Effector CD8-positive, alpha-beta T cell (primary cell): Measurements from ENCODE around the gene ARHGAP25.

ENCODE experiments used
- DNase-seq: peaks from one replicate; lab custom pipeline; 2025; lab: John Stamatoyannopoulos, UW

ARHGAP25 gene

DNA sequence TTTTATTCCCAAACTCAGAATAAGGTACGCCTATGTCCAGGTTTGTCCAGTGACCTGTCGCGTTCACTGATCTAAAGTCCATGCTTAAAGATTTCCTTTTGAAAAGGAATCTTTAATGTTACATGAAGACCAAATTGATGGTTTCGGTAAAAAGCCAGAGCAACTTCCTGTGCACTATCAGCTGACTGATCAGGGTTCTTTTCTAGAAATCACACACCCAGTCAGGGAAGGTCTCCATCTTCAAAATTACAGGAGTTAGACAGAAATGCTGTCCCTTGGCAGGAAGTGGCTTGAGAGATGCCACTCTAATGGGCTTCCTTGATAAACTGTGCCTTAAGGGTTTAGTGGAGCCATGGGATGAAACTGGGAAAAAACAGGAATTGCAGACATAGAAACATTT is 14.7 kb upstream of the ARHGAP25 start:
- DNase-seq: no peak

DNA sequence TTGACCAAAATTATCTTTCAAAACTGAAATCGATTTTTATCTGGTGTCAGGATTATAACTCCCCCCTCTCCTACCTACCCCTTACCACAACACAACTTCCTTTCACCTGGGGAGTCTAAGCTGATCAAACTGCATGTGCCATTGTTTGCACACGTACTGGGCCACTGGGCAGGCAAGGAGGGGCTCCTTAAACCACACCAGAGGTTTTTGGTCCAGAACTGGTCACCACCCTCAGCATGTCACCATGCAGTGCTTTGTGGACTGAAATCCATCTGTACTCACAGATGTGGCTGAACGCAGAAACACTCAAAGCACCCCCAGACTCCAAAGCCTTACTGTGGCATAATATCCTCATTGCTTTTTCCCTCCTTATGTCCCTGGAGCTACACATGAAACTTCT is 13.9 kb upstream of the ARHGAP25 start:
- DNase-seq: no peak

- DNase-seq: no peak
Observed at GRCh38 chr2:68721482-68722101, 13.0 kb upstream of the ARHGAP25 start.

- DNase-seq: no peak
Observed at GRCh38 chr2:68722712-68723111, 11.9 kb upstream of the ARHGAP25 start.

DNA sequence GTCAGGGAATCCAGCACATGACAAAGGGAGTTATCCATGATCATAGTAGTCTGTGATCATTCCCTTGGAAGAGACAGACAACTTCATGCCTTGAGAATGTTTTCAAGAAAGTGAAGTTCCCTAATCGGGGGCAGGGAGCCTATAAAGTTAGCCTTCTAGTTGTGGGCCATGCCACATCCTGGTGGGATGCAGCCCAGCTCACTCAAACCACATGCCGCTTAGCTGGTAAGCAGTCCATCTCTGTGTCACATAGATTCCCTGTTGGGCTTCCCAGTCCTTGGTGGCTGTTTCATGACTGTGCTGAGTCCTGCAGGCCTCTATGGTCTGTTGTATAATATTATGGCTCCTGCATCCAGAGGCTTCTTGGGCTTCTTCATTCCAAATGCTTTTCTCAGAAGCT is 11.4 kb upstream of the ARHGAP25 start:
- DNase-seq: no peak

DNA sequence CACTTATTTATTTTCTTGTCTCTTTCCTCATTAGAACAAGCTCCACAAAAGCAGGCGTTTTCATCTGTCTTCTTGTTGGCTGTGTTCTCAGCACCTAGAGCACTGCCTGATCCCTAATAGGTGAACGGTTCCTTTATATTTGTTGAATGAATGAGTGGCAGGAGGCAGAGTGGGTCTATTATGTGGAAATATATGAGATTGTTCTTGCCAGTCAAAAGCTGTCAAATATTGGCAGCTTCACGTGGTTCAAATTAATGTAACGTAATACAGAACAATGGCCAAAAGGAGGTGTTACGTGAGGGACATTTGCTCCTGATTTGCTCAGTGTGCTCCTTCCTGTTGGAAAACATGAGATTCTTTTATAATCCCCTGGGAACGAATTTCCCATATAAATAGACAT is 8.5 kb upstream of the ARHGAP25 start:
- no peak for DNase-seq

DNA sequence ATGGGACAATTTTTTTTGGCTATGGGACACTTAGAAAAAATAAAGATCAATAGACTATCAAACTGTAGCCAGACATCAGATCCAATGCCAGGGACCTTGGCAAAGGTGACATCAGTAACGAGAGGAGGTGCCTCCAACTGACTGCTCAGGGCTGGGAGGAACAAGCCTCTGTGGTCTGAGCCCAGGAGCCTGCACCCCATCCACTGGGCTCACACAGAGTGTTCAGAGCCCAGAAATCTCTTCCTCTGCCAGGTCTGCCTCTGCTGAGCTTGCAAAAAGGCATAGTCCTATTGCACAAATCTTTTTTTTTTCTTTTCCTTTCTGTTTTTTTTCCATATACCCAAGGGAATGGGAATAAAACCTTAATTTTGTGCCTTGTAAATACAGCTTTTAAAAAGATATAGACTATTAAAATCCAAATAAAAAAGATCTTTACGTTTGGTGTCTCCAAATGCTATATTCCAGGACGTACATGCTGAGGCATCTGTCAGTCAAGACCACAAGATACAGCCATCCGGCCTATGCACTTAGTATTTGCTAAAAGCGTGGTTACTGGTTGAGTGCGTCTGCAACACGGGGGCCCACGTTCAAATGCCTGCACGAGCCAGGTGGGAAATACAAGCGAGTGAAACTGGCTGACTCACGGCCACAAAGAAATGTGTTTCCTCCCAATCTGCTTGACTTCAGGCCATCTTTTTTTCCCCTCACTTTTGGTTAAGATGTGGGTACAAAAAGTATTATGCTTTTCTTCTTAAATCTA is 7.8 kb upstream of the ARHGAP25 start:
- DNase-seq: peak; percentile 35

GRCh38 chr2:68727683-68728375 is 6.8 kb upstream of the ARHGAP25 start:
- DNase-seq: no peak

DNA sequence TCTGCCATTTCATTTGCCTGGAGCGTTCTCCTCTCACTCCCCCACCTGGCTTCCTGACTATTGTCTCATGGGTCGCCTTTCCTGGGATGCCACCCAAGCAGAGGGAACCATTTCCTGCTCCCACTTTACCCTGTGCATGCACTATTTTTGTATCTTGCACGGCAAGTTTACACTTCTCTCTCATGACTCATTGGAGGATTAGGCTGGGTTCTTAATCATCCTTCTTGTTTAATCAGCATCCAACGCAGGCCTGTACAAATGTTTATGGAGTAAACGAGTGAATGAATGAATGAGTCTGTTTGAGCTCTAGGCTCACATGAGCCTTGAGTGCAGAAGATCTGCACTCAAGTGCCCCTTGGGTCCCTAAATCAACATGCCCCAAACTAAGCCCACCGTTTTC is 3.8 kb upstream of the ARHGAP25 start:
- no peak for DNase-seq

- no peak for DNase-seq
Observed at GRCh38 chr2:68732036-68732932, 2.3 kb upstream of the ARHGAP25 start.

DNA sequence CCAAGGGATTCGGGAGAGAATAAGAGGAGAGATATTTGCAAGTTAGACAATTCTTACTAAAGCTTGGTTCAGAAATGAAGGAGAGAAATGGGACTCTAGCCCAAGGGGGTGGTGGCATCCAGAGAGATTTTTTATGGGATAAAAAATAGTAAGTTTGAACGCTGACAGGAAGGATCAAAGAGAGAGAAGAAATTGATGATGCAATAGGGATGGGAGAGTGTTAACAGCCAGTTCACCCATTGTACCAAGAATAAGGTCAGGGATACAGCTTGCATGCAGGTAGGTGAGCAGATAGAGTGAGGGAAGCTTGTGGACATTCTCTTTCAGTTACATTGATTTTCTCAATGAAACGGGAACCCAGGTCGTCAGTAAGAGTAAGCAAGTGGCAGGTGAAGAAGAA is 1.2 kb upstream of the ARHGAP25 start:
- no peak for DNase-seq

DNA sequence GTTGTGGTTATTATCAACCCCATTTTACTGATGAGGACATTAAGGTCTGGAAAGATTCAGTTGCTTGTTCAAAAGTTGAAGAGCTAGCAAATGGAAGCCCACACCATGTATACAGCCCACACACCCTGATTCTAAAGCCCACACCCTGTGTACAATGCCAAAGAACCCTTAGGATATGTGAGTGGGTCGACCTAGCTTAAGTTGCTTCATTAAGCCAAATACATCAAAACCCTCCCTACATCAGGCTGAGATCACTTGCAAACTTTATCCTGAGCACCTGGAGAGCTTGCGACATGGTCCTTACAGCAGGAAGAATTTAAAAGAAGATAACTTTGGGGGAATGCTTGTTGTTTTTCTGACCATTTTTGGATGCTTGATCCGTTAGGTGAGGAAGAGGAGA is 435 bp upstream of the ARHGAP25 start:
- DNase-seq: no peak

- no peak for DNase-seq
Observed at GRCh38 chr2:68736086-68736485, 1.5 kb downstream of the ARHGAP25 start.

DNA sequence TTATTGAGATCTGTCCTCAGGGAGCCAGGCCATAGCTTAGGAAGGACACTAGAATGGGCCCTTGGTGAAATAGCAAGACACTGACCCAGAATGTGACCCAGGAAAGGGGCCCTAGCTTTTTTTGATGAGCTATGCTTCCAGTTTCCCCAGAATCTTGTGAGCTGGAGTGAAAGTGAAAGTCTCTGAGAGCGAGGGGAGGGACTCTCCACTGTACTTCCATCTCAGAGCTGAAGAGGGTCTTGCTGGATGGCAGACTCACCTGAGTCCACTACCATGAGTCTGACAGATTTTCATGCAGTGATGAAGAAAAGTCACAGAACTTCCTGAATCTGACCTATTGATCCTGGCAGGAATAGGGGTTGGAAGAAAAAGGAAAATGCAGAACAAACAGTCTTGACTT is 3.1 kb downstream of the ARHGAP25 start:
- no peak for DNase-seq

GRCh38 chr2:68738906-68739594 is 4.4 kb downstream of the ARHGAP25 start:
- no peak for DNase-seq

DNA sequence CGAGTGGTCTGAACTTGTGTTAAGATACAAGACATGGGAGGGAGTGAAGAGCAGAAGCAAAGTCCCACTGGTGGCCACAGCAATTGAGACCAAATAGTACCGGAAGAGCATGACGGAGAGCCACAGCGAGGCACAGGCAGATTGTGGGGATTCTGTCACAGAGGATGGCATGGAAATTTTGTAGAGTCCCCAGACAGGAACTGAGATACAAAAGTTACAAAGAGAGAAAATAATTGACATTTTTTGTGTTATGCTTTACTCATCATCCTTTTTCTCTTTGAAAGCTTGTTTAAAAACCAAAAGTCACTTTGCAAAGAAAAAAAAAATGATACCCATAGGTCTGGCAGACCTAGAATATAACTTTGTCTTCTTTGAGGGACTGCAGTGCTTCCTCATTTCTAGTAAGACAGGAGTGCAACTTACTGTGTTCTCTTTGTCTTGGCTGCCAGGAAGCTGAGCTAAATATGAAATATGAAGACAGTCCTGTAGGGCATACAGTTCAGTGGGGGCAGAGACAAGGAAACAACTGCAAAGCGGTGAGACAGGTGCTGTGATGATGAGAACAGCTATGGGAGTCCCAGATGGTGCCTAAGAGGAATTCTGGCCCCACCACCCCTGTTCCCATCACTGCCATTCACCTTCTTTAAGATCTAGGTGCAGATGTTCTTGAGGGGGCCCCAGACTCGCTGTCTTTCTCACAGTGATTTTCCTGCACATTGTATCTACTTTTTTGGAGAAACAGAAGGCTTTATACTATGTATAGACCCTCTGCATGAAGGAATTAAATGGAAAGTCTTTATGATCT is 5.2 kb downstream of the ARHGAP25 start:
- DNase-seq: no peak

DNA sequence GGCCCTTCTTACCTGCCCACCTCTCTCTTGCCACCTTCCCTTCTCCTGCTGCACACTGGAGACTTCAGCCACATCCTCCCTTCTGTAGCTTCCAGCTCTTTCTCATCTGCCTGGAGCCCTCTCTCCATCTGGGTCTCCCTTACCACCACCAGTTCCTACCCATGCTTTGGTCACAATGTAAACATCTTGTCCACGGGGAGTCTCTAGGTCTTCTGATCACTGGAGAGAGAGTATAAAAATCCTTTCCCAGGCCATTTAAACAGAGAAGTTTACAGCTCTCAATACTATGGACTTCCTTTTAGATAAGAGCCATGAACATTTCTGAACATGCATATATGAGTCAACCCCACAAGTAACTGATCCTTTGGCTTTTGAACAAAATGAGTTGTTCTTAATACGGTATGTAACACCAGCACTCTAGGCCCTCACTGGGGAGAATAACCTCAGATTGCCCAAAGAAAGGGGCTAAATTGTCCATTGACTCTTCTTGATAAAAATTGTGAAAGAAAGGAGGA is 5.8 kb downstream of the ARHGAP25 start:
- no peak for DNase-seq

DNA sequence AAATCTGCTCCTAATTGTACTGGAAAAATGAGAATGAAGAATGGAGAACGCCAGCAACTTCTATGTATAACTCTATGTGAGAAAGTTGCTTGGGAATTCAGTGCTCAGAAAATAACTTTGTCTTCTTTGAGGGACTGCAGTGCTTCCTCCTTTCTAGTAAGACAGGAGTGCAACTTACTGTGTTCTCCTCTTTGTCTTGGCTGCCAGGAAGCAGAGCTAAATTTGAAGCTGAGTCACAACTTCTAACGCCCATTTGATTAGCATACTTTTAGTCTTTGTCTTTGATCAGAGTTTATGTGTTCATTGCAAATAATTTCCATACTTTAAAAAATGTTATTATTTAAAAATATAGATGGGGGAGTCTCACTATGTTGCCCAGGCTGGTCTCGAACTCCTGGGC is 6.6 kb downstream of the ARHGAP25 start:
- DNase-seq: no peak

DNA sequence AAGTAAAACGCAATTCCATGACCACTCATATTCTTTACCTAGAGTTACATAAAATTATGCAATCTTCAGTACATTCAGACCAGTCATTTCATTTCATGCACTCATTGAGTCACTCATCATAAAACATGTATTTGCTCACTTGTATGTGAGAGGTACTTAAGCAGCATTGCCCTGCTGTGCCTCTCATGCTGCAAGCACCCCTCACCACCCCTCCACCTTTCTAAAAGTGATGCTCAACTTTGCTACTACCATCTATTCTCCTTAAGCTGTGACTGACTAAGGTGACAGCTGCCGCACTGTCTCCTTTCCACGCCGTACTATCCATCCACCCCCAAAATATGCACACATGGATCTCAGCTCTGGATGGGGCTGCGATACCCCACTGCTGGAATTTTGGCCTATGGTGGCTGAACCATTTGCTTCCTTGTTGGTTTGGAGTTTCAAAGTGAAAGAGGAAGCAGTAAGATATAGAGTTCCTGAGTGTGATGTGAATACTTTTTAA is 7.2 kb downstream of the ARHGAP25 start:
- no peak for DNase-seq
